IPS-20b (cell line): ENCODE data around the gene HNRNPAB.
A peak's percentile ranks its signal among the peaks of the same experiment; 100 is the strongest.
"Not testable (repeated sequence)": the region's sequence is repeated elsewhere in the genome, so short reads cannot be mapped to it uniquely, and the experiment has no call there.

Experiments
- H3K27ac ChIP-seq: one replicate; pipeline ENCODE4 v1.5.1; 2013; ENCODE audit warnings: low read length
- H3K27me3 ChIP-seq: 2 replicates; pipeline ENCODE4 v1.6.1; 2013; ENCODE audit warnings: mild to moderate bottlenecking, low read length, inconsistent platforms; ENCODE audit not compliant: insufficient read depth
- H3K36me3 ChIP-seq: 2 replicates; pipeline ENCODE4 v1.6.1; 2013; ENCODE audit warnings: low read depth, mild to moderate bottlenecking, inconsistent platforms, low read length, moderate library complexity; ENCODE audit not compliant: insufficient read depth
- H3K4me1 ChIP-seq: 2 replicates; pipeline ENCODE4 v1.6.1; 2013; ENCODE audit warnings: mild to moderate bottlenecking, control low read depth, inconsistent platforms, low read length, moderate library complexity; ENCODE audit not compliant: insufficient read depth
- H3K4me3 ChIP-seq: 2 replicates; pipeline ENCODE4 v1.5.1; 2013; ENCODE audit warnings: mild to moderate bottlenecking, low read length, inconsistent platforms
- H3K9ac ChIP-seq: 2 replicates; pipeline ENCODE4 v1.6.1; 2013; ENCODE audit warnings: low read depth, mild to moderate bottlenecking, inconsistent platforms, low read length, moderate library complexity
- H3K9me3 ChIP-seq: 2 replicates; pipeline ENCODE4 v1.6.1; 2013; ENCODE audit warnings: mild to moderate bottlenecking, low read depth, low read length, inconsistent platforms; ENCODE audit not compliant: insufficient read depth

Gene HNRNPAB

DNA sequence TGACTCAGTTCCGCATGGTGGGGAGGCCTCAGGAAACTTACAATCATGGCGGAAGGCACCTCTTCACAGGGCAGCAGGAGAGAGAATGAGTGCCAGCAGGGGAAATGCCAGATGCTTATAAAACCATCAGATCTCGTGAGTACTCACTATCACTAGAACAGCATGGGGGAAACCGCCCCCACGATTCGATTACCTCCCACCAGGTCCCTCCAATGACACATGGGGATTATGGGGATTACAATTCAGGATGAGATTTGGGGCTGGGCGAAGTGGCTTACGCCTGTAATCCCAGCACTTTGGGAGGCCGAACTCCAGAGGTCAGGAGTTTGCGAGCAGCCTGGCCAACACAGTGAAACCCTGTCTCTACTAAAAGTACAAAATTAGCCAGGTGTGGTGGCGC lies 6.2 kb upstream of the HNRNPAB start:
- H3K4me1 ChIP-seq, H3K4me3 ChIP-seq, H3K9me3 ChIP-seq, H3K9ac ChIP-seq, H3K36me3 ChIP-seq, H3K27ac ChIP-seq: not testable (repeated sequence)
- H3K27me3 ChIP-seq, result peaks cover 16% of the 10 kb centered on the region; the same call in 1 of the 2 replicates

DNA sequence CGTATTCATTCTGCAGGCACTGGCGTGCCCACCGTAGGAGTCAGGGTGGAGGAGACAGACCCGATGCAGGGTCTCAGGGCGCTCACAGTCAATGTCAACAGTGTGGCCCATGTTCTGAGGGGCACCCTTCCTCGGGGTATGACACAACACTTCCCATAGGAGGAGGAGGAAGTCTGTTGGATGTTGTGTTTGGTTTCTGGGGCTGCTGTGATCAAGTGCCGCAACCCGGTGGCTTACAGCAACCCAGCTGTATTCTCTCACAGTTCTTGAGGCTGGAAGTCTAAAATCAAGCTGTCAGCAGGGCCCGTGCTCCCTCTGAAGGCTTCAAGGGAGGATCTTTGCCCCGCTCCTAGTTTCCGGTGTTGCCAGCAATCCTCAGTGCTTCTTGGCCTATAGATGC lies 5.6 kb upstream of the HNRNPAB start:
- Histone ChIP-seq H3K27ac (no peak overlapping the region), H3K9me3 (no peaks in the 10 kb centered on the region), H3K4me1 (peaks cover 4% of the 10 kb centered on the region; the same call in 1 of the 2 replicates), H3K36me3 (no peaks in the 10 kb centered on the region), H3K27me3 (peaks cover 16% of the 10 kb centered on the region; the same call in 1 of the 2 replicates), H3K9ac (no peak overlapping the region), H3K4me3 (no peak overlapping the region)

DNA sequence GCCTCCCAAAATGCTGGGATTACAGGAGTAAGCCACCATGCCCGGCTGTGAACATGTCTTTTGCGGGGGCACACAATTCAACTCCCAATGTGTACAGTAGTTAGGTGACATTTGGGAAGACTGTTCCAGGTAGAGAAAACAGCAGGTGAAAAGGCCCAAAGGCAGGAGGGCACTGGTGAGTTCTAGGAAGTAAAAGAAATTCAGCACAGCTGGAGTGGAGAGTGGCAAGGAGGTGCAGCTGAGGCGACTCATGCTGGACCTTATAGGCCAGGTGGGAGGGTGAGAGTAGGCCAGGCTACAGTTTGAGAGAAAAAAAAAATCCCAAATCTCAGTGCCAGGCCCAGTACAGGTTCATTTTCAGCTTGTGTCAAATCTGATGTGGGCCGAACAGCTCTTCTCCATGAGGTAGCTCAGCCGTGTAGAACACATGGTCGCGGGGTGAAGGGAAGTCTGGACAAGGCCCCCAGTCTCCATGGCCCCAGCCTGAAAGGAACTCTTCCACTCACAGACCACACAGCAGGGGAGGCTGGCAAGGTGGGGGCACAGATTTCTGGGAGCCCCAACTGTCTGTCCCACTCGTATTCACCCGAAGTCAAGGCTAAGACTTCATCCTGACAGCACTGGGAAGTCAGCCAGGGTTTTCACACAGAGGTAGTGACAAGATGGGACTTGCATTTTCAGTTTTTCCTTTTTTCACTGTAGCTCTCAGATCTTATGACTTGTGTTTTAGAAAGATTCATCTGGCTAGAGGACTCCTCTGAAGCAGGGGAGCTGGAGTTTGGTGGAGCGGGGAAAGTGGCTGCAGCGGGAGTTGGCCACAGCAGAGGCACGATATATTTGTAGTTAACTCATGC lies 4.5 kb upstream of the HNRNPAB start:
- Histone ChIP-seq H3K27ac (no peak overlapping the region), H3K36me3 (no peaks in the 10 kb centered on the region), H3K9ac (no peak overlapping the region), H3K4me1 (no peaks in the 10 kb centered on the region; the same call in 1 of the 2 replicates), H3K4me3 (no peak overlapping the region), H3K27me3 (peaks cover 16% of the 10 kb centered on the region; the same call in 1 of the 2 replicates), H3K9me3 (no peaks in the 10 kb centered on the region)

DNA sequence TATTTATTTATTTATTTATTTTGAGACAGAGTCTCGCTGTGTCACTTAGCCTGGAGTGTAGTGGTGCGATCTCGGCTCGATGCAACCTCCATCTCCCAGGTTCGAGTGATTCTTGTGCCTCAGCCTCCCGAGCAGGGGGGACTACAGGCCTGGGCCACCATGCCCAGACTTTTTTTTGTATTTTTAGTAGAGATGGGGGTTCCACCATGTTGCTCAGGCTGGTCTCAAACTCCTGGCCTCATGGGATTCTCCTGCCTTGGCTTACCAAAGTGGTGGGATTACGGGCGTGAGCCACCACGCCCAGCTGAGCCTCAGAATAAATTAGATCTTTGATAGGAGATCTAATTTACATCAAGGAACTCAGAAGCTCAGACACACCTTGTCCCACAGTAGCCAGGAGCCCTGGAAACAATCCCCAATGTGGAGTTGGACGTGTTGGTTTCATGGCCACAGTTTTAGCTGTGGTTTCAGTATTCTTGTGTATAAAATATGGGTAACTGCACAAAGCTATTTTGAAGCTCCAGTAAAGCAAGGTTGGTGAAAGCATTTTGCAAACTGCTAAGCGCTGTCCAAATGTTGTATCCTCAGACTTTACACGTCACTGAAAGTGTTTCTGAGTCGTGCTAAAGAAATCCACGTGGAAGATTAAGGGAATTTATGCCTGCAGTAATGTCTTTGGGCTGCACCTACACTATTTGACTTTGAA lies 3.0 kb upstream of the HNRNPAB start:
- H3K4me3 ChIP-seq, result no peak overlapping the region
- peaks cover 16% of the 10 kb centered on the region; the same call in 1 of the 2 replicates for H3K27me3 ChIP-seq
- H3K9ac ChIP-seq, result no peak overlapping the region
- no peaks in the 10 kb centered on the region for H3K4me1 ChIP-seq
- no peak overlapping the region for H3K27ac ChIP-seq
- no peaks in the 10 kb centered on the region for H3K9me3 ChIP-seq
- peaks cover 11% of the 10 kb centered on the region for H3K36me3 ChIP-seq

DNA sequence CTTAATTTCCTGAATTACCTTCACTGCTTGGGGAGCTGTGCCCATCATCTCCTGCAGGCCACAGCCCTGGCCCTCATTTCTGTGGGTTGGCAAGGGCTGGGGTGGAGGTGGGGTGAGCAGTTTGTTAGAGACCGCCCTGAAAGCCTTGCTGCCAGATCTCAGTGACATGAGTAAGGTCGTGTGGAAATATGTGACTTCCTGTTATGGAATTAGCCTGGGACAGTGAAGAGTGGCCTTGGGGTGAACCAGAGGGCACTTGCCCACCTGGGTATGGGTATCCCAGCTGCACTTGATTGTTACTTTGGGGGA lies 2.5 kb upstream of the HNRNPAB start:
- H3K27ac ChIP-seq, result no peak overlapping the region
- peaks cover 16% of the 10 kb centered on the region for H3K36me3 ChIP-seq
- H3K9ac ChIP-seq, result no peak overlapping the region

DNA sequence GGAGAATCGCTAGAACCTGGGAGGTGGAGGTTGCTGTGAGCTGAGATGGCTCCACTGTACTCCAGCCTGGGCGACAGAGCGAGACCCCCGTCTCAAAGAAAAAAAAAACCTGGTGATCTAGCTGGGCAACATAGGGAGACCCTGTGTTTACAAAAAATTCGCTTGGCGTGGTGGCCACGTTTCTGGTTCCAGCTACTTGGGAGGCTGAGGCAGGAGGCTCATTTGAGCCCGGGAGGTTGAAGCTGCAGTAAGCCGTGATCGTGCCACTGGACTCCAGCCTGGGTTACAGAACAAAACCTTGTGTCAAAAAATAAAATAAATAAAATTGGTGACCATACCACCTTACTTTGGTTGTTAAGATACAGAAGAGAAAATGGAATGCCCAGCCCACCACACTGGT lies 1.8 kb upstream of the HNRNPAB start:
- Histone ChIP-seq H3K4me3 (no peak overlapping the region), H3K9me3 (no peaks in the 10 kb centered on the region), H3K27ac (no peak overlapping the region), H3K36me3 (peaks cover 23% of the 10 kb centered on the region), H3K27me3 (peaks cover 16% of the 10 kb centered on the region; the same call in 1 of the 2 replicates), H3K4me1 (no peaks in the 10 kb centered on the region), H3K9ac (no peak overlapping the region)

More for the DNA sequence above, 2.5 kb upstream of the HNRNPAB start:
- peaks cover 16% of the 10 kb centered on the region; the same call in 1 of the 2 replicates for H3K27me3 ChIP-seq
- H3K9me3 ChIP-seq, result no peaks in the 10 kb centered on the region
- no peak overlapping the region for H3K4me3 ChIP-seq
- H3K4me1 ChIP-seq, result no peaks in the 10 kb centered on the region

DNA sequence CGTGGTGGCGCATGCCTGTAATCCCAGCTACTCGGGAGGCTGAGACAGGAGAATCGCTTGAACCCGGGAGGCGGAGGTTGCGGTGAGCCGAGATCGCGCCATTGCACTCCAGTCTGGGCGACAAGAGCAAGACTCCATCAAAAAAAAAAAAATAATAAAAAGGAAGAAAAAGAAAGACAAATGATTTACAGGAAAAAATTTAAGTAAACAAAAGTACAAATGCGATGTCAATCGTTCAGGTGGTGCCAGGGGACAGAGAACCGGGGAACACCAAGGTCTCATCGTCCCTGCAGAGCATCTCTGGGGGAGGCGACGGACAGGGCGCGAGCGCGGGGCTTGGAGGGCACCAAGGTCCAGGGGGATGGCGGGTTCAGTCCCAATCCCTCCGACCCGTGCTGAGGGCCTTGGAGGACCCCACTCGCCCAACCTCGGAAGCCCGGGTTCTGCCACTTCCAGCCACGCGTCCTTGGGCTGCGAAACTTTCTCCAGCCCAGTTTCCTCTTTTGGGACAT lies 607 bp upstream of the HNRNPAB start:
- Histone ChIP-seq H3K27me3 (peaks cover 15% of the 10 kb centered on the region; the same call in 1 of the 2 replicates), H3K9me3 (no peaks in the 10 kb centered on the region), H3K27ac (no peak overlapping the region), H3K36me3 (peaks cover 35% of the 10 kb centered on the region), H3K4me3 (peak overlapping the region; percentile 100), H3K9ac (peak overlapping the region; percentile 94; the same call in 1 of the 2 replicates), H3K4me1 (no peaks in the 10 kb centered on the region)

DNA sequence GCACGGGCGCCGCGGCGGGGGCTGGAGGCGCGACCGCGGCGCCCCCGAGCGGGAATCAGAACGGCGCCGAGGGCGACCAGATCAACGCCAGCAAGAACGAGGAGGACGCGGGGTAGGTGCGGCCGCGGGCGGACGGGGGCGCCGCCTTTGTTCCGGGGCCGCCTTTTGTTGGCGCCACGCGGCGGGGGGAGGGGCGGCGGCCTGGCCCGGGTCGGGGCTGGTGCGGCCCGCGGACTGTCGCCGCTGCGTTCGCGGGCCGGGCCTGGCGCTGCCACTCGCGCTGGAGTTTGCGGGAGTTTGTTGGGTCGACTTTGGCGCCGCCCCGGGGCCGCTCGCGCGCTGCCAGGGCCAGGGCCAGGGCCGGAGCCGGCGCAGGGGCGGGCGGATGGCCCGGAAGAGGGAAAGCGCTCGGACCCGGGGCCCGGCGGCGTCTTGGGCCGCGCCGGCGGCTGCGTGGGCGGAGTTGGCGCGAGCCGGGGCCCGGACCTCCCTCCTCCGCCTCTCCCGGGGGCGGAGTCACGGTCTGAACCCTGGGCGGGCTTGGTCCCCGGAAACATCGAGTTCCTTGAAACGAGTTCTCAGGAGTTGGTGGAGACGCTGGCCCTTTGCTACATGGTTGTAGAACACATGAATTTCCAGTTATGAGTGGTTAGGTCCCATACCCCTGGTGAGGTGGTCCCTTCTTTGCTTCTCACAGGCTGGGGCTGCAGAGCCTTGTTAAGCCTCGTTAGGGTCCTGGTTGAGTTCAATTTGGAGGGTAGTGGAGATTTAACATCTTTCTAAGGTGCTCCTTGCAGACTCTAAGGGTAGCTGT lies 809 bp downstream of the HNRNPAB start:
- Histone ChIP-seq H3K4me3 (peak overlapping the region; percentile 100), H3K27ac (peak overlapping the region; percentile 63), H3K9me3 (no peaks in the 10 kb centered on the region), H3K27me3 (peaks cover 8% of the 10 kb centered on the region; the same call in 1 of the 2 replicates), H3K36me3 (peaks cover 49% of the 10 kb centered on the region), H3K9ac (peak overlapping the region; percentile 94), H3K4me1 (no peaks in the 10 kb centered on the region)

DNA sequence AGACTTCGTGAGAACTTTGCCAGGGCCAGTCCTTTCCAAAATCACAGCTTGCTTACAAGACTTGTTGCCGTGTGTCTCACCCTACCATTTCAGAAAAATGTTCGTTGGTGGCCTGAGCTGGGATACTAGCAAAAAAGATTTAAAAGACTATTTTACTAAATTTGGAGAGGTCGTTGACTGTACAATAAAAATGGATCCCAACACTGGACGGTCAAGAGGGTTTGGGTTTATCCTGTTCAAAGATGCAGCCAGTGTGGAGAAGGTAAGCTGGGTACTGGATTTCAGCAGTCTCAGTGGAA lies 1.4 kb downstream of the HNRNPAB start:
- peaks cover 54% of the 10 kb centered on the region for H3K36me3 ChIP-seq
- no peaks in the 10 kb centered on the region for H3K9me3 ChIP-seq
- H3K27ac ChIP-seq, result peak overlapping the region; percentile 20

DNA sequence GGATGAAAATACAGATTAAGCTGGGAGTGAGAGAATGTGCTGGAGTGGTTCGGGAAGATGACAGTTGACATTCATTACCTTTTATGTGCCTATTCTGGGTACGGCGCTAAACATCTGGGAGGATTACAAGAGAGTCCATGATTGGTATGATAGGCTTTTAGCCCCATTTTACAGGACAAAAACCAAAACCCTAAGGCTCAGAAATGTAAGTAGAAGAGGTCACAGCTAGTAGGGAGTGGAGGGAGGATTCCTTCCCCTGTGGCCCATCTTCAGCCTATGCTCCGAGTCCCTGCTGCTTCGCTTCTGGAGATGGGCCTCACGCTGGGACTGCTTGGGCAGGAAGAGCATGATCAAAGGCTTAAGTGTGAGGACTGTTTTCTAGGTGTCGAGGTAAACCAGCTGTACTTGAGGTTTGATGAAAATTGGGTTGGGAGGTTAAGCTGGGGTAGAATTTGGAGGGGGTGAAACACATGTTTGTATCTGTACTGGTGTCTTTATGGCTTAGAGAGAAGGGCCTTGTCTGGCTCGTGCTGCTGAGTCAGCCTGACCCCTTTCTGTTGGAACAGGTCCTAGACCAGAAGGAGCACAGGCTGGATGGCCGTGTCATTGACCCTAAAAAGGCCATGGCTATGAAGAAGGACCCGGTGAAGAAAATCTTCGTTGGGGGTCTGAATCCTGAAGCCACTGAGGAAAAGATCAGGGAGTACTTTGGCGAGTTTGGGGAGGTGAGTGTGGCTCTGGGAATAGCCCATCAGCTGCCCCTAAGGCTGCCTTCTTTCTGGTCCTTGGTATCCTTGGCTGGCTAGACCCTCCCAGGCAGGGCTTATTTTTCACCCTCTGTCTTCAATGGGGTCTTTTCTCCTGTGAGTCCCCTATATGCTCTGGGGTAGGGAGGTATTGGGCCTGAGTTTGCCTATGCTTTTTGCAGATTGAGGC lies 2.1 kb downstream of the HNRNPAB start:
- Histone ChIP-seq H3K4me3 (peak overlapping the region; percentile 100), H3K27ac (no peak overlapping the region), H3K27me3 (peaks cover 8% of the 10 kb centered on the region; the same call in 1 of the 2 replicates), H3K36me3 (peaks cover 62% of the 10 kb centered on the region), H3K9ac (peak overlapping the region; percentile 94), H3K4me1 (no peaks in the 10 kb centered on the region), H3K9me3 (no peaks in the 10 kb centered on the region)

More for the DNA sequence above, 1.4 kb downstream of the HNRNPAB start:
- Histone ChIP-seq H3K4me1 (no peaks in the 10 kb centered on the region), H3K27me3 (peaks cover 8% of the 10 kb centered on the region; the same call in 1 of the 2 replicates), H3K4me3 (peak overlapping the region; percentile 100), H3K9ac (peak overlapping the region; percentile 94)
